HG03439 (cell line): ENCODE results near the gene PRKAR1B.

ENCODE experiments used
- ATAC-seq: cut with Tn5 transposase; IDR thresholded peaks from one replicate; pipeline ENCODE4 v1.9.1; 2021; ENCODE audit warnings: mild to moderate bottlenecking, moderate library complexity; ENCODE audit not compliant: unreplicated experiment

PRKAR1B gene

DNA sequence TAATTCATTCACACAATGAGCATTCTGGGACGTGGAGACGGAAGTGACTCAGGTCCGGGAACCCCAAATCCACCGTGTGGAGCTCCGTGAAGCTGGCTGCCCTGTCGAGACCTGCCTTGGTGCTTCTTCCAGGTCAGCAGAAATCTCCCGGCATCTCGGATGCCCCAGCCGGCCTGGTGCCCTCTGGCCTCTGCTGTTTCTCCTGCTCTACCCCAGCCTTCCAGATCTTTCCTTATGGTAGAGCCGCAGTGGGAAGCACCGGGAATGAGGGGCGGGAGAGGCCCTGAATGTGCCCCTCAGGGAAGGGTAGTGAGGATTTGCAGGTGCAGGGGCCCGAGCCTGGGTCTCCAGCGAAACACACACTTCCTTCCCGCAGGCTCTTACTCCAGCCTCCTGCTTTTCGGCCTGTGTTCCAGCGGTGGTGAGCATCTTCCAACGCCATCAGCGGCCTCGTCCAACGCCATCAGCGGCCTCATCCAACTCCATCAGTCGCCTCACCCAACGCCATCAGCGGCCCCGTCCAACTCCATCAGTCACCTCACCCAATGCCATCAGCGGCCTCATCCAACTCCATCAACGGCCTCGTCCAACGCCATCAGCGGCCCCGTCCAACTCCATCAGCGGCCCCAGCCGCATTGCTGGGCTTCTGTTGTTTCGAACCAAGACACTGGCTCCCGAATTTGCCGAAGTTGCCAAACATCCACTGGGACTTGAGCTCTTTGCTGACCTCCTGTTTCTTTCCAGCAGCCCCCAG, 150.4 kb downstream of the PRKAR1B start:
- no peak for ATAC-seq

DNA sequence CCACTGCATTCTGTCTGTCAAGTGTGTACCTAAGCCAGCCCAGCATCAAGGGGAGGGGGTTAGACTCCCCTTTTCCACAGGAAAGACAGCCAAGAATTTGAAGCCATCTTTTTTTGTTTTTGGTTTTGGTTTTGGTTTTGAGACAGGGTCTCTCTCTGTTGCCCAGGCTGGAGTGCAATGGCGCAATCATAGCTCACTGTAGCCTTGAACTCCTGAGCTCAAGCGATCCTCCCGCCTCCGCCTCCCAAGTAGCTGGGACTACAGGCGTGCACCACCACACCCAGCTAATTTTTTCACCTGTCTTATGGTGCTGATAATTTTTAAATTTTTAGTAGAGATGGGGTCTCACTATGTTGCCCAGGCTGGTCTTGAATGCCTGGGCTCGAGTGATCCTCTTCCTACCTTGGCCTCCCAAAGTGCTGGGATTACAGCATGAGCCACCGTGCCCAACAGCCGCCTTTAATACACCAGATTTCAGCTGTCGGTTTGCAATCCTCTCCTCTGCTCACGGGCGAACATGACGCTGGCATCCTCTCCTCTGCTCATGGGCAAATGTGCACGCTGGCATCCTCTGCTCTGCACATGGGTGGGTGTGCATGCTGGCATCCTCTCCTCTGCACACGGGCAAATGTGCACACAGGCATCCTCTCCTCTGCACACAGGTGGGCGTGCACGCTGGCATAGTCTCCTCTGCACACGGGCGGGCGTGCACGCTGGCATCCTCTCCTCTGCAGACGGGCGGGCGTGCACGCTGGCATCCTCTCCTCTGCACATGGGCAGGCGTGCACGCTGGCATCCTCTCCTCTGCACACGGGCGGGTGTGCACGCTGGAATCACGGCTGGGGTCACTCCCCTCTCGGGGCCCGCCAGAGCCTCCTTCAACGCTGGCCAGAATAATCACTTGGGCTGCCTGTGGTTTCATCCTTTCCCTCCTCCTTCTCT, 151.4 kb downstream of the PRKAR1B start:
- no peak for ATAC-seq

DNA sequence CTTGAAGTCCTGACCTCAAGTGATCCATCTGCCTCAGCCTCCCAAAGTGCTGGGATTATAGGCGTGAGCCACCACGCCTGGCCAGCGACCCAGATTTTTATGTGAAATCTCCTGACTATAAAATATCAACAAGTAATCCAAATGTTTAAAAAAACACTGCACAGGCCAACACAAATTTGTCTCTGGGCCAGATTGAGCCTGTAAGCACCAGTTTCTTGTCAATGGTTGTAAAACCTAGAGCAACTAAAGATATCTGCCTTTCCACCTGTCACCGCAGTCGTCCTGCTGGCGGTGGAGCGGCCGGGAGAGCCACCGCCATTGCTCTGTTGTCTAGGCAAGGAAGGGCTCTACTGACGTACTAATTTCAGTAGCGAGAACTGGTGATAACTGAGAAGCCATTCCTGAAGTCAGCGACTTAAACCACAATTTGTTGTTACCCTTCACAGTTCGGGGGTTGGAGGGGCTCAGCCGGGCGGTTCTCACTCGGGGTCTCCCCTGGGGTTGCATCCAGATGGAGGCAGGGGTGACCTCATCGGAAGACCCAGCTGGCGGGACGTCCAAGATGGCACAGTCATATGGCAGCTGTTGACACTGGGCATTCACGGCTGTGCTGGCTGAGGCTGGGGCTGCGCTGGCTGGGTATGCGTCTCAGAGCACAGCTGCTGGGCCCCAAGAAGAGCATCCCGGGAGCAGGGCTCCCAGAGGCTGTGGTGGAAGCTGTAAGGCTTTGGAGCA, 152.3 kb downstream of the PRKAR1B start:
- no peak for ATAC-seq

DNA sequence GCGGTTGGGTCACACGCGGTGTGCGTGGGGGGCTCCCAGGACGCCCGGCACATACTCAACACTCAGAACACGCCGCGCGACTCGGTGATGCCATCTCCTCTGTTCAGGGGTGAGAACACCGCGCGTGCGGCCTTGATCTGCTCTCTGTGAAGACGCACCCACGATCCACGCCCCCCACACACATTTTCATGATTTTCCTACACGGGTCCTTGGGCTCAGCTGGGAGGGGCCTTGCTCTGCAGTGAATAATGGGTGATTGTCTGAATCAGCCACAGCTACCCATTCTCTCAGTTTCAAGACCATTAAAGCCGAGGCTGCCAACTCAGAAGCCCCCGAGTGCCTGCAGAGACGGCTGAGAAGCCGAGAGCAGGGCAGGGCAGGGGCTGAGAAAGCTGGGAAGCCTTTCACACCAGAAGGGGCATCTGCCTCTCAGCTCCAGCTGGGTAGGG, 153.1 kb downstream of the PRKAR1B start:
- no peak for ATAC-seq

DNA sequence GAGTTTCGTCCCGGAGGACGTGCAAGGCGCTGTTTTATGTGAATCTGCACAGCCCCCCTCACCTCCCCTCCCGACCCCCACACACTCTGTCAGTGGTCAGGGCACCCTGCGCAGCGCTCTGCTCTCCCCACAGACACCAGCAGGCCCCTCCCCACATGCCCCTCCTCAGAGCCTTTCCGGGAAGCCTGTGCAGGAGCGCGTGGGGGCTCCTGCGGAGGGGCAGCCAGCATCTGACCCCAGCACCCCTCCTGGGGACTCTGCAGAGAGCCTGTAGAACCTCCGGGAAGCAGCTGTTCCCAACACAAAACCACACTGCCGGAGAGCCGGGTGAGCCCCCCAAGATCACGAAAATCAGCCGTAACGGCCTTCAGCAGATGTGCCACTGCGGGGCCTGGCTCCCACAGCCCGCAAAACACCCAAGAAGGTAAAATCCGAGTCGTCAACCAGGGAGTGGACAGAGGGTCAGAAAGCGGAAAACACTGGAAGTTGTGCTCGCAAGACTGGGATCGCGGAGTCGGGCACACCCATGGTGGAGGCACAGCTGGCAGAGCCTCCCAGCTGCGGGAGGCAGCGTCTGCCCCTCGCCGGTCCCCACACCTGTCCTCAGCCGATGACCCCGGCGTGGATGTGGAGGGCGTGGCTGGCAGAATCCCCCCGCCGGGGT, 153.7 kb downstream of the PRKAR1B start:
- ATAC-seq: no peak

DNA sequence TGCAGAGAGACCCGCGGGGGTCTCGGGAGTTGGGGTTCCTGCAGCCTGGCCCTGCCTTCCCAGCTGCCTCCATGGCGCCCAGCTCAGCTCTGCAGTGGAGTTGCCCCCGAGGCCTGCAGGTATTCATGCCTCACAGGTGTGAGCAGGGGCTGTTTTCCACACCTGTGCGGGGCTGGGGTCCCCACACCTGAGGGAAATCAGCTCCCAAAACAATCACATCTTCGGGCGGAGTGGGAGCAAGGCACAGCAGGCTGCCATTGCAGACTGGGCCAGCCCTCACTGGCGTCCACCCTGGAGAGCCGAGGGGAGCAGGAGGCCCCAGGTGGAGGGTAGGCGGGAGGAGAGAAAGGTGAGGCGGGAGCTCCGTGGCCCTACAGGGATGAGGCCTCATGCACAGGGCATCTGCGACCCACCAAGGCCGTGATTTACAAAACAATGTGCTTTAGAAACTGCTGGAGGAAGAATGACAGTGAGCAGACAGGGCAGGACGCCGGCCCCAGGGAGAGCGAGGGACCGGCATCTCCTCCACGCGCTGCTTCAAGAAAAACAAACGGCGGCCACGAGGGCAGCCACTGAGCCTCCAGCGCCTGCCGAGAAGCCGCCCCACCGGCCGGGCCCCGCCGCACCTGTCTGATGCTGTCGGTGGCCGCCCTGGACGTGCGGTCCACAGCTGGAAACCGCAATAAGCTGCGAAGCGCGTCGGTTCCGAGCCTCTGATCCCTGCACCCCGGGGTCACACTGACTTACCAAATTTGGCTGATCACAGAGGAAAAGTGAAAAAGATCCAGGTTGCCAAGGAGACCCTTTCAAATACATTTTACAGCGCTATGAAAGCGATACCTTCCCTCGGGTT, 154.4 kb downstream of the PRKAR1B start:
- no peak for ATAC-seq

DNA sequence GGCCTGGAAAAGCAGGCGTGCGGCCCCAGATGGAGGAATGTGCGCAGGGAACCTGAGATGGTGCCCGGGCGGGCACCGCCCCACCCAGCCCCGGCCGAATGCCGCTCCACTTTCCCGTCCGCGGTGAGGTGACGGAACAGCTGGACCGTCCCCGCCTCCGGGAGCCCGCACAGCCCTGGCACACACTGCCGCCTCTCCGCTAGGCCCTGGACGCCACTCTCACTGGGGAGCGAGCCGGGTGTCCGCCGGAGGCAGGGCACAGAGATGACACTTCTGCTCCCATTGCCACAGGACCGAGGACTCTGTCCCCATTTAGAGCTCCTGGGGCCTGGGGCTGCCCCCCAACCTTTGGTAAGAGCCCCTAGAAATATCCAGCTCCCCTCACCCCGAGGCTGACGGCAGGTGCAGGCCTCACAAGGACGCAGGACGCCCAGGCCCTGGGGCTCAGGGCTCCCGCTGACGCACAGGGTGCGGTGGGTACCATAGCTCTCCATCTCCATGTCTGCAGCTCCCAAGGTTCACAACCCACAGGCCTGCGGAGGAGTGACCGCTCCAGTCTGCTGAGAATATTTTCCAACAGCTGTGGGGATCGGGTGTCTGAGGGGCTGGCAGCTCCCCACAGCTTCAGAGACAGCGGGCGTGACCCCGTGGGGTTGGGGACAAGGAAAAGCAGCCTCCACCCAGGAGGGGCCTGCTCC, 155.2 kb downstream of the PRKAR1B start:
- no peak for ATAC-seq

DNA sequence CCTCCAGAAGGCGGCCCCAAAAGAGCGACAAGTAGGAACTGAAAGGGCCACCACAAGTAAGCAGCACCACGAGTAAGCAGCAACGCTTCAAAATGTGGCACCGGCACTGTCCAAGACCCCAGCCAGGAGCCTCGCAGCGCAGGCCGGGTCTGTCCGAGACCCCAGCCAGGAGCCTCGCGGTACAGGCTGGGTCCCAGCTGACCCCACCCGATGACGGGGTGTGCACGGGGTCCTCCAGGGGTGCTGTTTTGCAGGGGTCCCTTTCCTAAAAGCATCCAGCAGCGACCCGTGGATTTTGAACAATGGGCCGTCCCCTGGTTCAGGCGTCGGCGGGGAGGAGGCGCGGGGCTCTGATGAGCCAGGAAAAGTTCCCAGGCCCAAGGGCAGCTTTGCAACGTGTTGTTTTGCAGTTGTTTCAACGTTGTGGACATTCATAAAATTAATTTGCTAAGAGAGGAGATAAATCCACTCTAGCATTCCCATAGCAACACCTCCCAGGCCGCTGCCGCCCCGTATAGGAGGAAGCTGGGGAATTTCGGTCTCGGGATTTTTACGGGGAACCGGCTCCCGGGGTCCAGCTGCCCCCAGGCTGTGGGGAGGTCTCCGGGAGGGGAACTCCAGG, 155.9 kb downstream of the PRKAR1B start:
- ATAC-seq: no peak

DNA sequence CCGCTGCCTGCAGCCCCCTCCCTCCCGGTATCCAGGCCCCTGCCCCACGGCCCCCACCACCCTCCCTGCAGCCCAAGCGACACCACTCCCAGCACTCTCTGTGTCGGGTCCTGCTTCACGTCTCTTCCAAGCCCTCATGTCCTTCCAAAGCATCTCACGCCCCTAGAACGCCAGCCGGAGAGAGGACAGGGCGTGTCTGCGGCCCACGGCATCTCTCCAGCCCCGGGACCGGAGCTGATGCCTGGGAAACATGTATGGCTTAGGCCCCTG, 156.3 kb downstream of the PRKAR1B start:
- ATAC-seq: no peak

DNA sequence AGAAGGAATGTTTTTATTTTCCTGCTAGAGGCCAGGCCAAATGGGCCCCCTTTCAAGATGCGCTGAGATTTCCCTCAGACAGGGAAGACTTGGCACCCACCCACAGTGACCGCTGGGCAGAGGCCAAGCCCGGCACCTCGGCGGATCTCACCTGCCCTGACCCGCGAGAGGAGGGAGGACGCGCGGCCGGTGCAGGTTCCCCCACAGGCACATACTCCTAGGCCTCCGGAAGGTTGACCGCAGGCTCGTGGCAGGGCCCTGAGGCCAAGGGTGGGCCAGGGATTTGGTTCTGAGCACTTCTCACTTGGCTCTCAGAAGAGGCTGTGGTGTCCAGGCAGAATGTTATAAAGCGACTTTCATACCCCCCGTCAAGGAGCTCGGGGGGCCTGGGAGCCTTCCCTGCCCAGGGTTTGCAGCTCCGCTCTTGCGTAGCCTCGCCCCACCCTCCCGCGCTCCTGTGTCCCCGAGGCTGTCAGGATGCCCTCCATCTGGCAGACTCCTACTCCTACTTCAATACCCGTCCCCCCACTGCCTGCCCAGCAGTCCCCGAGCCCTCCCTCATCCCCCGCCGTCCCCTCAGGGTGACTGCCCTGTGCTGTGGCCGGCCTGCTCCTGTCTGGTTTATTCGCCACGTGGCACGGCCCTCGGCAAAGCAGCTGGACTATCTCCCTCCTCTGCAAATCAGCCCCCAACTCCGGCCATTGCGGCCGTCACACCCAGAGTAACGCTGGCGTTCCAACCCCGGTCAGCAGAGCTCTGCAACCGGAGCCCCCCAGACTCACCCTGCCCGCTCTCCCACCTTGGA, 156.9 kb downstream of the PRKAR1B start:
- ATAC-seq: no peak

DNA sequence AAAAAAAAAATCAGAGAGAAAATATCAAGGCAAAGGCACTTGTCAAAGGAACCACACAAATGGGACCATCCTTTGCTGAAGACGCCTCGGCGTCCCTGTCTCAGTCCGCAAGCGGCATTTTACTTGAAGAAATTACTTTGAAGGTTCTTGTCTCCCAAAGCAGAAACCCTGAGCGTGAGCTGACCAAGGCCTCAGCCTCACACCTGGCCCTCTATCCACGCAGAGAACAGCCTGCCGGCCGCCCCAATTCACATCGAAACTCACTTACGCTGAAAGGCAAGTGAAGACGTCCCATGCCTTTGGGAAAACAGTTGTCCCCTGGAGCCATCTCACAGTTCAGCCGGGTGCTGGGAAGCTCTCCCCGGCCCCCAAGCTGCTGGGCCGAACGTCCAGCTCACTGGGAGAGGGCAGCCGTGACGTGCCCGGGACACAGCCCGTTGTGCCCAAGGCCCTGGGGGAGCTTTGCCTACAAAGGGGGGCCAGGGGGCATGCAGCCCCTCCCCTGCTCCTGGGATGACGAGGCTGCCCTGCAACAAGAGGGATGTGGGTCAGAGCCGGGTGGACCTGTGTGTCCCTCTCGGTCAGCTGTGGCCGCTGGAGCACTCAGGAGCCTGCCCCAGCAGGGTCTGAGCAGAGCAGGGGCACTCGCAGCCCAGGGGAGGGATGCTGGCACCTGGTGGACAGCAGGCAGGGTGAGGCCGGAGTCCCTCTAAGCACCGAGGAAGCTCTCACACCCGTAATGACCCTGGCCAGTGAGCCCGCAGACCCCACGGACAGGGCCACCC, 157.8 kb downstream of the PRKAR1B start:
- ATAC-seq: no peak

DNA sequence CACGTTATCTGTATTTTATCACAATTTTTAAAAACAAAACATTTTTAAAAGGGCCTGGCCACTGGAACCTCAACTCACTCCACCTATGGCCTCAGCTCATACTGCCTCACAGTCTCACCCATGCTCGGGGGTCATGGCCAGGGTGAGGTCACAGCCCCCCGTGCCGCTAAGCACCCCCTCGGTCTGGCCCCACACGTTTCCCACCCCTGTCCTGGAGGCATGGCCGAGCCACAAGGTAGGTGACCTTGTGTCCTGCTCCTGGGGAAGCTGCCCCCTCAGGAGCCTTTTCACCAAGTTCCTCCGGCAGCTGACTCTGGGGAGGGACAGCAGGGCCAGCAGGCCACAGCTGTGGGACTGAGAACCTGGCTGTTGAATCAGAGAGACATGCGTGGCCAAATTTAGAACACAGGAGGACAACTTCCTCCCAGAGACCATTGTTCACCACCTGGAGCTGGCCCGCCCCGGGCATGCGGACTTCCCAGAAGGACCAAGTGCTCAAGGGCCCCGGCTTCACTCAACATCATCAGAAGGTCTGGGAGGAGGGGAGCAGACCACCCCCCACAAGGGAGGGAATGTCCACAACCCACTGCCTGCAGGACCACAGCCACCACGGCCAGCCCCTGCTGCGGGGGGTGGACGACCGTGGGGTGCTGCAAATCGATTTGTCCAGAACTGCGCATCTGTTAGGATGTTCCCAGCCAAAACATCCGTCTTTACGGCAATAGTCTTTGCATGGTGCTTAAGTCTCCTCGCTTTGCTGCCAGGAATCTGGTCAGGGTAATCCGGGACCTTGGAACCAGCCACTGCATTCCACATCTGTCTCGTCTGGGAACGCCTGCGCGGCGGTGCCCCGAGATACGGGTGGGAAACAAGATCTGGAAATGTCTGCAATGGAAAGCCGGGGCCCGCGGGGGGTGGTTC, 158.8 kb downstream of the PRKAR1B start:
- ATAC-seq: no peak

DNA sequence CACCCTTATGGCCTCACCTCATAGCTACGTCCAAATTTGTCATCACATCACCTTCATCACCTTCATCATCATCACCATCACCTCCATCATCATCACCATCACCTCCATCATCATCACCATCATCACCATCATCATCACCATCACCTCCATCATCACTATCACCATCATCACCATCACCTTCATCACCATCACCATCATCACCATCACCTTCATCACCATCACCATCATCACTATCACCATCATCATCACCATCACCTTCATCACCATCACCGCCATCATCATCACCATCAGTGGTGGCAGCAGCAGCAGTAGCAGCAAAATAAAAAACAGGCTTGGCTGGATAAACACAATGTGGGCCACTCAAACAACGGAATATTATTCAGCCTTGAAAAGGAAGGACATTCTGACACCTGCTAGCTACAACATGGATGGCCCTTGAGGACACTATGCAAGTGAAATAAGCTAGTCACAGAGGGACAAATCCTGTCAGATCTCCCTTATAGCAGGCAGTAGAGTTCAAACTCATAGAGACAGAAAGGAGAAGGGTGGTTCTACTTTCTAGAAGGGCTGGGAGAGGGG, 159.7 kb downstream of the PRKAR1B start:
- ATAC-seq: no peak

DNA sequence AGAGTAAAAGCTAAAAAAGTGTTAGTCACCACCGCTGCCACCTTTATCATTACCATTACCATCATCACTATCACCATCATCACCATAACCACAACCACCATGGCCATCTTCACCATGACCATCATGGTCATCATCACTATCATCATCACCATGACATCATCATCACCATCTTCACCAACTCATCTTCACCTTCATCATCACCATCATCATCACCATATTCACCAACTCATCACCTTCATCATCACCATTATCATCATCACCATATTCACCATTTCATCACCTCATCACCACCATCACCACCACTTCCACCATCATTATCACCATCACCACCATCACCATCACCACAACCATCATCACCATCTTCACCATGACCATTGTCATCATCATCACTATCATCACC, 161.0 kb downstream of the PRKAR1B start:
- no peak for ATAC-seq

DNA sequence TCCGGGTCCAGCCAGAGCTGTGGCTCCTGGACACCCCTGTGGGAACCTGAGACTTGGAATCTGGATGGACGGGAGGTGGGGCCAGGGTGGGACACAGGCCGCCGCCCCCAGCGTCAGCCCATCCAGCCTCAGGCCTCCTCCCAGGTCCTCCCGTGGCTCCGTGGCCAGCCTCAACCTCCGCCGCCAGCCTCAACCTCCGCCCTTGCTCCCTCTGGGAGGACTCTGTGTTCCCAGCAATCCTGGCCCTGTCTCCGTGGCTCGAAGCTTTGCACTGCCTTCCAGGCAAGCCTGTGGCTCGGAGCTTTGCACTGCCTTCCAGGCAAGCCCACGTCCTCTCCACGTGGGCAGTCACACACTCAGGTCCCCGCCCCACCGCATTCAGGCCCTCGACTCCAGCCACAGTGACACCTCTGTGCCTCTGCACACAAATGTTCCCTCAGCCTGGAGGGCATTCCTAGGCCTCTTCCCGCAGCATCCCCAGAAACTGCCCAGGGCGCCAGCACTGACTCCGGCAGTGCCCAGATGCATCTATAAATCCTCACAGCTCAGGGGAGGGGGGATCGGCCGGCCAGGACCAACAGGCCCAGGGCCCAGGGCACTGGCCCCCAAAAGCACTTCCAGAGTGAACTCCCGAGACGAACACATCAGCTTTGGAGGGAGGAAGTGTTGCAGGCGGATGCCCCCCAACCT, 162.8 kb downstream of the PRKAR1B start:
- no peak for ATAC-seq
